ENCODE results near the gene SSH2. TPM values are rescaled to one million over a fixed set of nuclear protein-coding genes. Genes with fewer than 3 reads are reported as not detected.
A peak's percentile ranks its signal among the peaks of the same experiment; 100 is the strongest.

SSH2 gene
- total RNA-seq, 2 experiments from 2014 or later = 39.4 to 73.9 TPM

- Histone ChIP-seq H3K4me3 (ENCODE audit: low read depth, low read length, poor library complexity, severe bottlenecking) (no peak overlapping the region), H3K4me2 (ENCODE audit: low read length) (peak overlapping the region; percentile 52), H3K9me3 (ENCODE audit: low read length) (no peaks in the 10 kb centered on the region), H3K9me2 (ENCODE audit: insufficient read depth, low read length) (no peaks in the 10 kb centered on the region), H3K36me3 (ENCODE audit: insufficient read depth, low read length) (peaks cover 16% of the 10 kb centered on the region; the same call in 1 of the 2 replicates), H4K20me1 (ENCODE audit: insufficient read depth, low read length) (peaks cover 15% of the 10 kb centered on the region), H3K79me2 (ENCODE audit: insufficient read depth, low read depth, low read length) (peaks cover 90% of the 10 kb centered on the region), H3K4me1 (ENCODE audit: insufficient read depth, low read length, poor library complexity, severe bottlenecking) (peaks cover 19% of the 10 kb centered on the region), H3K27ac (ENCODE audit: low read depth, low read length, poor library complexity, severe bottlenecking) (no peak overlapping the region), H2AFZ (ENCODE audit: low read length) (no peak overlapping the region)
- intact Hi-C loops (cut with micrococcal nuclease; ENCODE audit: unreplicated experiment) = no loop called here
- POLR2A ChIA-PET = no interaction called here
- no peak for TF ChIP-seq EZH2phosphoT487 (IDR thresholded peaks at IDR 0.05; ENCODE audit: borderline replicate concordance, low read depth, low read length)
- TF ChIP-seq, protein P1, sequence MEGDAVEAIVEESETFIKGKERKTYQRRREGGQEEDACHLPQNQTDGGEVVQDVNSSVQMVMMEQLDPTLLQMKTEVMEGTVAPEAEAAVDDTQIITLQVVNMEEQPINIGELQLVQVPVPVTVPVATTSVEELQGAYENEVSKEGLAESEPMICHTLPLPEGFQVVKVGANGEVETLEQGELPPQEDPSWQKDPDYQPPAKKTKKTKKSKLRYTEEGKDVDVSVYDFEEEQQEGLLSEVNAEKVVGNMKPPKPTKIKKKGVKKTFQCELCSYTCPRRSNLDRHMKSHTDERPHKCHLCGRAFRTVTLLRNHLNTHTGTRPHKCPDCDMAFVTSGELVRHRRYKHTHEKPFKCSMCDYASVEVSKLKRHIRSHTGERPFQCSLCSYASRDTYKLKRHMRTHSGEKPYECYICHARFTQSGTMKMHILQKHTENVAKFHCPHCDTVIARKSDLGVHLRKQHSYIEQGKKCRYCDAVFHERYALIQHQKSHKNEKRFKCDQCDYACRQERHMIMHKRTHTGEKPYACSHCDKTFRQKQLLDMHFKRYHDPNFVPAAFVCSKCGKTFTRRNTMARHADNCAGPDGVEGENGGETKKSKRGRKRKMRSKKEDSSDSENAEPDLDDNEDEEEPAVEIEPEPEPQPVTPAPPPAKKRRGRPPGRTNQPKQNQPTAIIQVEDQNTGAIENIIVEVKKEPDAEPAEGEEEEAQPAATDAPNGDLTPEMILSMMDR (conservative IDR thresholded peaks at IDR 0.05; ENCODE audit: low read length) = no peak
- DNase-seq (ENCODE audit: low spot score) = no peak
- no TSS peak for BruUV-seq (replicated peaks)
- CTCF ChIA-PET (ENCODE audit: unreplicated experiment) = no interaction called here
These were observed 46.5 kb downstream of the SSH2 start for GRCh38 chr17:29883497-29883896.

- H4K20me1 ChIP-seq (ENCODE audit: insufficient read depth, low read length) = peaks cover 15% of the 10 kb centered on the region
- TF ChIP-seq, protein P1 (conservative IDR thresholded peaks at IDR 0.05; ENCODE audit: low read length) = no peak
- no peak for TF ChIP-seq EZH2phosphoT487 (IDR thresholded peaks at IDR 0.05; ENCODE audit: borderline replicate concordance, low read depth, low read length)
- H3K4me3 ChIP-seq (ENCODE audit: low read depth, low read length, poor library complexity, severe bottlenecking) = no peak overlapping the region
- H3K4me2 ChIP-seq (ENCODE audit: low read length) = no peak overlapping the region
- POLR2A ChIA-PET = interaction anchor here (1.0 kb wide), 1 partner anchor 11 kb away, joined by 3 read pairs; no protein-coding TSS in a partner anchor
- BruUV-seq (replicated peaks) = no TSS peak
- intact Hi-C loops (cut with micrococcal nuclease; ENCODE audit: unreplicated experiment) = no loop called here
- peaks cover 19% of the 10 kb centered on the region for H3K4me1 ChIP-seq (ENCODE audit: insufficient read depth, low read length, poor library complexity, severe bottlenecking)
- no peak overlapping the region for H3K27ac ChIP-seq (ENCODE audit: low read depth, low read length, poor library complexity, severe bottlenecking)
- peaks cover 83% of the 10 kb centered on the region for H3K79me2 ChIP-seq (ENCODE audit: insufficient read depth, low read depth, low read length)
- CTCF ChIA-PET (ENCODE audit: unreplicated experiment) = no interaction called here
- DNase-seq (ENCODE audit: low spot score) = no peak
- H3K9me3 ChIP-seq (ENCODE audit: low read length) = no peaks in the 10 kb centered on the region
- 0 out of 2 replicates have a peak, but pooled peaks cover 10% of the 10 kb centered on the region for H3K36me3 ChIP-seq (ENCODE audit: insufficient read depth, low read length)
- H2AFZ ChIP-seq (ENCODE audit: low read length) = no peak overlapping the region
- no peaks in the 10 kb centered on the region for H3K9me2 ChIP-seq (ENCODE audit: insufficient read depth, low read length)
These were observed 48.8 kb downstream of the SSH2 start for GRCh38 chr17:29881256-29881655.

GRCh38 chr17:29880031-29880430 is 50.0 kb downstream of the SSH2 start:
- H3K36me3 ChIP-seq (ENCODE audit: insufficient read depth, low read length) = peaks cover 11% of the 10 kb centered on the region; the same call in 1 of the 2 replicates
- H3K4me1 ChIP-seq (ENCODE audit: insufficient read depth, low read length, poor library complexity, severe bottlenecking) = peaks cover 19% of the 10 kb centered on the region
- ChIA-PET CTCF (ENCODE audit: unreplicated experiment) (no interaction called here), POLR2A (no interaction called here)
- H4K20me1 ChIP-seq (ENCODE audit: insufficient read depth, low read length) = peaks cover 15% of the 10 kb centered on the region
- H2AFZ ChIP-seq (ENCODE audit: low read length) = no peak overlapping the region
- no TSS peak for BruUV-seq (replicated peaks)
- peaks cover 86% of the 10 kb centered on the region for H3K79me2 ChIP-seq (ENCODE audit: insufficient read depth, low read depth, low read length)
- no peak overlapping the region for H3K4me3 ChIP-seq (ENCODE audit: low read depth, low read length, poor library complexity, severe bottlenecking)
- H3K9me2 ChIP-seq (ENCODE audit: insufficient read depth, low read length) = no peaks in the 10 kb centered on the region
- no peaks in the 10 kb centered on the region for H3K9me3 ChIP-seq (ENCODE audit: low read length)
- H3K27ac ChIP-seq (ENCODE audit: low read depth, low read length, poor library complexity, severe bottlenecking) = no peak overlapping the region
- intact Hi-C loops (cut with micrococcal nuclease; ENCODE audit: unreplicated experiment) = no loop called here
- H3K4me2 ChIP-seq (ENCODE audit: low read length) = no peak overlapping the region
- DNase-seq (ENCODE audit: low spot score) = no peak
- TF ChIP-seq EZH2phosphoT487 (IDR thresholded peaks at IDR 0.05; ENCODE audit: borderline replicate concordance, low read depth, low read length) = no peak
- TF ChIP-seq, protein P1 (conservative IDR thresholded peaks at IDR 0.05; ENCODE audit: low read length) = no peak

Measured in OCI-LY7 (cell line).